Activated CD4-positive, CD25-positive, alpha-beta regulatory T cell treated with anti-CD3 and anti-CD28 coated beads, Interleukin-2, amount 50 U/mL, for 72 hours (primary cell): ENCODE data around the gene SPTSSB.

Experiments
- DNase-seq: peaks from one replicate; pipeline ENCODE4 v3.0.0; 2021

Gene SPTSSB

GRCh38 chr3:161371441-161372320 lies at the start of gene SPTSSB:
TSS of gene SPTSSB (minus strand) at chr3:161371517. CDS start at chr3:161346323, 25,194 bp downstream.
- peak; percentile 37 for DNase-seq

GRCh38 chr3:161420746-161421145 lies 49.4 kb upstream of the SPTSSB start:
- DNase-seq: no peak

- no peak for DNase-seq
Measured at GRCh38 chr3:161419555-161420333, 48.4 kb upstream of the SPTSSB start.

GRCh38 chr3:161415506-161416231 lies 44.4 kb upstream of the SPTSSB start:
- no peak for DNase-seq

- DNase-seq: no peak
Measured at GRCh38 chr3:161414907-161415306, 43.6 kb upstream of the SPTSSB start.

GRCh38 chr3:161413855-161414210 lies 42.5 kb upstream of the SPTSSB start:
- DNase-seq: no peak

- DNase-seq: no peak
Measured at GRCh38 chr3:161413127-161413854, 42.0 kb upstream of the SPTSSB start.

GRCh38 chr3:161412123-161412522 lies 40.8 kb upstream of the SPTSSB start:
- DNase-seq: no peak

GRCh38 chr3:161409858-161410257 lies 38.5 kb upstream of the SPTSSB start:
- no peak for DNase-seq

GRCh38 chr3:161409069-161409468 lies 37.8 kb upstream of the SPTSSB start:
- DNase-seq: no peak

- DNase-seq: no peak
Measured at GRCh38 chr3:161406594-161407555, 35.6 kb upstream of the SPTSSB start.

GRCh38 chr3:161405836-161406235 lies 34.5 kb upstream of the SPTSSB start:
- no peak for DNase-seq

- no peak for DNase-seq
Measured at GRCh38 chr3:161405087-161405486, 33.8 kb upstream of the SPTSSB start.

- no peak for DNase-seq
Measured at GRCh38 chr3:161403251-161403650, 31.9 kb upstream of the SPTSSB start.

- DNase-seq: no peak
Measured at GRCh38 chr3:161401389-161401788, 30.1 kb upstream of the SPTSSB start.

GRCh38 chr3:161400650-161401049 lies 29.3 kb upstream of the SPTSSB start:
- no peak for DNase-seq

- DNase-seq: no peak
Measured at GRCh38 chr3:161395115-161396012, 24.0 kb upstream of the SPTSSB start.

- no peak for DNase-seq
Measured at GRCh38 chr3:161393803-161394202, 22.5 kb upstream of the SPTSSB start.

- no peak for DNase-seq
Measured at GRCh38 chr3:161393310-161393709, 22.0 kb upstream of the SPTSSB start.

GRCh38 chr3:161392853-161393252 lies 21.5 kb upstream of the SPTSSB start:
- DNase-seq: no peak
